K562 (cell line): Measurements from ENCODE around the gene CLIC2. TPM values are rescaled to one million over a fixed set of nuclear protein-coding genes. Genes with fewer than 3 reads are reported as not detected.

Source experiments
- BHLHE40 ChIP-seq: IDR thresholded peaks from 2 replicates; pipeline ENCODE4 v1.6.1; 2011; ENCODE audit warnings: low read length, improper control_type of control experiment
- CREB1 ChIP-seq, 2 experiments: sonication (generic) in 1 of 2; formaldehyde crosslinking in 1 of 2; IDR thresholded peaks; 2 replicates each; pipeline versions ENCODE4 v1.6.1 to v1.8.0; 2012 to 2022; ENCODE audit warnings: inconsistent platforms in 1 of 2, mild to moderate bottlenecking in 1 of 2, missing genetic modification reagents in 1 of 2, moderate library complexity in 1 of 2
- FOS ChIP-seq: IDR thresholded peaks from 3 replicates; pipeline ENCODE4 v1.6.1; 2011; ENCODE audit not compliant: insufficient read length; ENCODE audit errors: extremely low read depth
- HDAC1 ChIP-seq, 2 experiments: fragments of 450-650 bp; IDR thresholded peaks; 2 replicates each; pipeline ENCODE4 v1.6.1; 2016 to 2017; ENCODE audit warnings: inconsistent platforms in 1 of 2, mild to moderate bottlenecking in 1 of 2, moderate library complexity in 1 of 2
- HDAC8 ChIP-seq: fragments of 450-650 bp; IDR thresholded peaks from 2 replicates; pipeline ENCODE4 v1.6.1; 2016; ENCODE audit warnings: mild to moderate bottlenecking, missing genetic modification characterization, moderate library complexity, missing compliant biosample characterization
- HEY1 ChIP-seq: fragments of 250-450 bp; sonication (Bioruptor Pico); IDR thresholded peaks from 2 replicates; pipeline ENCODE4 v1.5.0; 2020; ENCODE audit warnings: mild to moderate bottlenecking, moderate library complexity, borderline replicate concordance
- HMG20B ChIP-seq: fragments of 250-450 bp; sonication (Bioruptor Pico); IDR thresholded peaks from 2 replicates; pipeline ENCODE4 v1.5.0; 2021; ENCODE audit warnings: mild to moderate bottlenecking
- JUN ChIP-seq, 2 experiments: sonication (generic) in 1 of 2; formaldehyde crosslinking in 1 of 2; IDR thresholded peaks; 2 replicates each; pipeline versions ENCODE4 v1.6.1 to v1.8.0; 2012 to 2022; ENCODE audit warnings: borderline replicate concordance in 2 of 2, mild to moderate bottlenecking in 2 of 2, improper control_type of control experiment in 1 of 2, low read depth in 1 of 2, low read length in 1 of 2, missing genetic modification reagents in 1 of 2
- KDM4B ChIP-seq, 2 experiments: fragments of 450-650 bp in 1 of 2; sonication (generic) in 1 of 2; IDR thresholded peaks; 2 replicates each; pipeline ENCODE4 v1.6.1; 2016 to 2017; ENCODE audit warnings: borderline replicate concordance in 2 of 2, antibody characterized with exemption in 1 of 2, low read depth in 1 of 2, mild to moderate bottlenecking in 1 of 2
- L3MBTL2 ChIP-seq: fragments of 450-650 bp; IDR thresholded peaks from 2 replicates; pipeline ENCODE4 v1.6.1; 2016; ENCODE audit warnings: mild to moderate bottlenecking, moderate library complexity
- RBM39 ChIP-seq: fragments of 200-400 bp; formaldehyde crosslinking; optimal IDR thresholded peaks from 2 replicates; pipeline ENCODE3; 2018; ENCODE audit warnings: low read depth, low read length
- ZFX ChIP-seq: sonication (generic); formaldehyde crosslinking; IDR thresholded peaks from 2 replicates; pipeline ENCODE4 v1.8.0; 2022; ENCODE audit warnings: mild to moderate bottlenecking, missing genetic modification reagents, moderate library complexity
- ZNF12 ChIP-seq: sonication (generic); formaldehyde crosslinking; IDR thresholded peaks from 2 replicates; pipeline ENCODE4 v1.4.0; 2020; ENCODE audit warnings: mild to moderate bottlenecking, missing genetic modification reagents
- ZNF146 ChIP-seq: IDR thresholded peaks from one replicate; pipeline ENCODE4 v1.6.1; 2018; ENCODE audit warnings: missing compliant biosample characterization; ENCODE audit not compliant: unreplicated experiment
- ZNF766 ChIP-seq: fragments of 200-800 bp; sonication (Bioruptor generic); conservative IDR thresholded peaks from 2 replicates; pipeline ENCODE4 v1.6.1; 2016; ENCODE audit warnings: missing genetic modification characterization, missing compliant biosample characterization
- polyA plus RNA-seq, 8 experiments: library from polyadenylated mRNA; depleted of rRNA in 4 of 8; stranded (reverse) in 5 of 8; unstranded in 3 of 8; fragments of >200 nt; fragmentation: Nextera tagmentation in 2 of 8; fragmentation: Illumina TruSeq in 1 of 8; extraction: Ambion mirVana in 2 of 8; extraction: Trizol in 1 of 8; gene quantifications; 2 replicates each; pipeline versions ENCODE4 v1.2.1 to v1.2.3, GENCODE V29; 2011 to 2014; ENCODE audit warnings: inconsistent platforms in 1 of 8, missing spikeins in 1 of 8
- total RNA-seq, 7 experiments: library from RNA; depleted of rRNA in 6 of 7; stranded (reverse); fragments of >200 nt in 6 of 7; fragmentation: Illumina TruSeq in 2 of 7; extraction: Trizol in 2 of 7; gene quantifications; 2 replicates each; pipeline versions ENCODE4 v1.2.1 to v1.2.3, GENCODE V29; 2011 to 2021; ENCODE audit warnings: low replicate concordance in 1 of 7
- TF ChIP-seq, protein P1 (sequence below): fragments of 450-650 bp; conservative IDR thresholded peaks from 2 replicates; pipeline ENCODE4 v1.6.1; 2016; ENCODE audit warnings: missing genetic modification characterization, low read depth, mild to moderate bottlenecking, control low read depth, missing compliant biosample characterization
- TF ChIP-seq, protein P2 (sequence below), 2 experiments: fragments of 450-650 bp; IDR thresholded peaks; 2 replicates each; pipeline ENCODE4 v1.6.1; 2016
- TF ChIP-seq, protein P3 (sequence below): sonication (generic); formaldehyde crosslinking; IDR thresholded peaks from 2 replicates; pipeline ENCODE4 v1.8.0; 2022; ENCODE audit warnings: mild to moderate bottlenecking, missing genetic modification reagents

CLIC2 gene
- total and polyA plus RNA-seq, 9 of the 15 experiments (the other 6 are each of a cell fraction or from before 2014, with no cell fraction given): 37.0 to 83.7 (median 74.7) TPM

DNA sequence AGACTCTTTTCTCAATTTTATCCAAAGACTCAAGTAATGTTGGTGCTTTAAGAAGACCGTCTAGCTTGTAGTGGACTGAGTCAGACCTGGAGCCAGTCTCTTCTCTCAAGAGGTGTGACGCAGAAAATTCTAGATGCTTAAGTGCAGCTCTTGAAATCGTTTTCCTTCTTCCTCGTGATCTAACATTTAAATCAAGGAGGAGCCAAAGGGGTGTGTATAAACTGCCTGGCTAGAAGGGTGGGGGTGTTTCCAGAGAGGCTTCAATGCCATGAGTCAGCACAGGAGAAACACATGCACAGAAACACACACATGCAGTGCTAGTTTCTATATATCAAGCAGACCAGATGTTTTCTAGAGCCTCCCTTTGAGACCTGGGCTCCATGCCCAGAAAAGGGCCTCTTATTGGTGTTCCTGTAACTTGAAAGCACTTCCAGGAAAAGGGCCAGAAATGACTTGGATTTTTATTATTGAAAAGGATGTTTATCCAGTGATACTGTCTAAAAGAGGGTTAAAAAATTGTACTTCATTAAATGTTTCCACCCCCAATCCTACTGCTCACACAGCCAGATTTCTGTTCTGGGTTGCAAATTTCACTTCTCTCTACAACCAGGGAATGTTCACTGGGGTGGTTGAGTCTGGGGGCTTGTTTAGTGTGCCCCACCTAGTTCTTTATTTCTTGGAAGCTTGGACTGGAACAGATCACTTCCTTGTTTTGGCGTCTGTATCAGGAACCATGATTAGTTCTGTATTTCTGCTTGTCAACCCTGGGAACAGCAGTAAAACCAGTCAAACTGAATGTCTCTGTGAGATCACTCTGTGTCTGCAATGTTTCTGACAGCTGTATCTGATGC, at the start of gene CLIC2 (continued):
- TF ChIP-seq HDAC8 (tag): no peak
- TF ChIP-seq HDAC1 (IDR thresholded peaks at IDR 0.05): no peak
- TF ChIP-seq ZNF146: no peak
- TF ChIP-seq, protein P1, sequence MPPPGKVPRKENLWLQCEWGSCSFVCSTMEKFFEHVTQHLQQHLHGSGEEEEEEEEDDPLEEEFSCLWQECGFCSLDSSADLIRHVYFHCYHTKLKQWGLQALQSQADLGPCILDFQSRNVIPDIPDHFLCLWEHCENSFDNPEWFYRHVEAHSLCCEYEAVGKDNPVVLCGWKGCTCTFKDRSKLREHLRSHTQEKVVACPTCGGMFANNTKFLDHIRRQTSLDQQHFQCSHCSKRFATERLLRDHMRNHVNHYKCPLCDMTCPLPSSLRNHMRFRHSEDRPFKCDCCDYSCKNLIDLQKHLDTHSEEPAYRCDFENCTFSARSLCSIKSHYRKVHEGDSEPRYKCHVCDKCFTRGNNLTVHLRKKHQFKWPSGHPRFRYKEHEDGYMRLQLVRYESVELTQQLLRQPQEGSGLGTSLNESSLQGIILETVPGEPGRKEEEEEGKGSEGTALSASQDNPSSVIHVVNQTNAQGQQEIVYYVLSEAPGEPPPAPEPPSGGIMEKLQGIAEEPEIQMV (tag): no peak; the same call in 1 of the 2 replicates
- no peak; the same call in 1 of the 2 replicates for TF ChIP-seq ZFX (CRISPR knock-in tag)
- TF ChIP-seq L3MBTL2: peak; percentile 74
- no peak for TF ChIP-seq KDM4B (IDR thresholded peaks at IDR 0.05; ENCODE audit: borderline replicate concordance in 2 of 2, low read depth in 1 of 2)
- 0 out of 2 replicates have a peak, but pooled peaks have one; percentile 33 for TF ChIP-seq CREB1 (IDR thresholded peaks at IDR 0.05)
- TF ChIP-seq CREB1 (CRISPR knock-in tag; IDR thresholded peaks at IDR 0.05): no peak
- TF ChIP-seq HMG20B: no peak
- no peak for TF ChIP-seq HEY1
- TF ChIP-seq, protein P2, sequence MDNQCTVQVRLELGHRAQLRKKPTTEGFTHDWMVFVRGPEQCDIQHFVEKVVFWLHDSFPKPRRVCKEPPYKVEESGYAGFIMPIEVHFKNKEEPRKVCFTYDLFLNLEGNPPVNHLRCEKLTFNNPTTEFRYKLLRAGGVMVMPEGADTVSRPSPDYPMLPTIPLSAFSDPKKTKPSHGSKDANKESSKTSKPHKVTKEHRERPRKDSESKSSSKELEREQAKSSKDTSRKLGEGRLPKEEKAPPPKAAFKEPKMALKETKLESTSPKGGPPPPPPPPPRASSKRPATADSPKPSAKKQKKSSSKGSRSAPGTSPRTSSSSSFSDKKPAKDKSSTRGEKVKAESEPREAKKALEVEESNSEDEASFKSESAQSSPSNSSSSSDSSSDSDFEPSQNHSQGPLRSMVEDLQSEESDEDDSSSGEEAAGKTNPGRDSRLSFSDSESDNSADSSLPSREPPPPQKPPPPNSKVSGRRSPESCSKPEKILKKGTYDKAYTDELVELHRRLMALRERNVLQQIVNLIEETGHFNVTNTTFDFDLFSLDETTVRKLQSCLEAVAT (IDR thresholded peaks at IDR 0.05): peak in 1 of 2 experiments; percentile 20; a peak in 1 of 4 replicates
- peak; percentile 54; the same call in 1 of the 2 replicates for TF ChIP-seq ZNF766 (CRISPR knock-in tag)
- peak; percentile 66; the same call in 1 of the 2 replicates for TF ChIP-seq BHLHE40
- peak; percentile 50; the same call in 1 of the 2 replicates for TF ChIP-seq JUN (IDR thresholded peaks at IDR 0.05; ENCODE audit: borderline replicate concordance, low read depth, low read length)
- TF ChIP-seq JUN (CRISPR knock-in tag; IDR thresholded peaks at IDR 0.05; ENCODE audit: borderline replicate concordance): no peak
- no peak for TF ChIP-seq RBM39
- no peak for TF ChIP-seq ZNF12
- TF ChIP-seq, protein P3, sequence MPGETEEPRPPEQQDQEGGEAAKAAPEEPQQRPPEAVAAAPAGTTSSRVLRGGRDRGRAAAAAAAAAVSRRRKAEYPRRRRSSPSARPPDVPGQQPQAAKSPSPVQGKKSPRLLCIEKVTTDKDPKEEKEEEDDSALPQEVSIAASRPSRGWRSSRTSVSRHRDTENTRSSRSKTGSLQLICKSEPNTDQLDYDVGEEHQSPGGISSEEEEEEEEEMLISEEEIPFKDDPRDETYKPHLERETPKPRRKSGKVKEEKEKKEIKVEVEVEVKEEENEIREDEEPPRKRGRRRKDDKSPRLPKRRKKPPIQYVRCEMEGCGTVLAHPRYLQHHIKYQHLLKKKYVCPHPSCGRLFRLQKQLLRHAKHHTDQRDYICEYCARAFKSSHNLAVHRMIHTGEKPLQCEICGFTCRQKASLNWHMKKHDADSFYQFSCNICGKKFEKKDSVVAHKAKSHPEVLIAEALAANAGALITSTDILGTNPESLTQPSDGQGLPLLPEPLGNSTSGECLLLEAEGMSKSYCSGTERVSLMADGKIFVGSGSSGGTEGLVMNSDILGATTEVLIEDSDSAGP (CRISPR knock-in tag): no peak
- TF ChIP-seq FOS: no peak
